Transverse colon (tissue), 4 donors: ENCODE data around the gene RAB20.

ENCODE experiments used
- CTCF ChIP-seq, 5 experiments: fragments of 200-600 bp in 3 of 5; fragments of 450-650 bp in 2 of 5; sonication (generic) in 3 of 5; IDR thresholded peaks; 1 replicate in 2 of 5; 2 replicates in 3 of 5; pipeline ENCODE4 v1.5.1; 2016 to 2017; ENCODE audit warnings: antibody characterized with exemption in 5 of 5, inconsistent platforms in 3 of 5, mild to moderate bottlenecking in 2 of 5, moderate library complexity in 1 of 5
- EP300 ChIP-seq: sonication (generic); formaldehyde crosslinking; IDR thresholded peaks from one replicate; pipeline ENCODE4 v1.6.1; 2017; ENCODE audit warnings: antibody characterized with exemption, low read depth
- POLR2A ChIP-seq: fragments of 450-650 bp; IDR thresholded peaks from one replicate; pipeline ENCODE4 v1.6.1; 2016; ENCODE audit warnings: antibody characterized with exemption, mild to moderate bottlenecking, moderate library complexity
- POLR2AphosphoS5 ChIP-seq, 3 donors: sonication (generic); formaldehyde crosslinking; IDR thresholded peaks; one replicate each; pipeline ENCODE4 v1.6.1; 2016; ENCODE audit warnings: antibody characterized with exemption in 3 of 3

DNA sequence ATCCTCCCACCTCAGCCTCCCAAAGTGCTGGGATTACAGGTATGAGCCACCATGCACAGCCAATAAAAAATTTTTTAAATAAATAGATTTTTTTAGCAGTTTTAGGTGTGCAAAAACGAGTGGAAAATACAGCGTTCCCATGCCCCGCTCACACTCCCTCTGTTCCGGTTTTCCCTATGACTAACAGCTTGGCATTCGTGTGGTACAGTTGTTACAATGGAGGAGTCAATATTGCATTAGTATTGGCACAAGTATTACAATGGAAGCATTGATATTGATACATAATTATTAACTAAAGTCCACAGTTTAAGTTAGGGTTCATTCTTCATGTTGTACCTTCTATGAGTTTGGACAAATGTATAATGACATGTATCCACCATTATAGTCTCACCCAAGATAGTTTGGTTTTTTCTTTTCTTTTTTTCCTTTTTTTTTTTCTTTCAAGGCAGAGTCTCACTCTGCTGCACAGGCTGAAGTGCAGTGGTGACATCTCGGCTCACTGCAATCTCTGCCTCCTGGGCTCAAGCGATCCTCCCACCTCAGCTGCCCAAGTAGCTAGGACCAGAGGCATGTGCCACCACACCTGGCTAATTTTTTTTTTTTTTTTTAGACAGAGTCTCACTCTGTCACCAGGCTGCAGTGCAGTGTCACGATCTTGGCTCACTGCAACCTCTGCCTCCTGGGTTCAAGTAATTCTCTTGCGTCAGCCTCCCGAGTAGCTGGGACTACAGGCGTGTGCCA, 15.4 kb upstream of the RAB20 start:
- no peak for TF ChIP-seq CTCF (IDR thresholded peaks at IDR 0.05)
- TF ChIP-seq POLR2A = no peak
- no peak for TF ChIP-seq EP300
- no peak for TF ChIP-seq POLR2AphosphoS5 (IDR thresholded peaks at IDR 0.05)
